Mucosa of descending colon (tissue), 3 donors: ENCODE measurements around the gene HAUS6. TPM values are rescaled to one million over a fixed set of nuclear protein-coding genes. Genes with fewer than 3 reads are reported as not detected.
"Not testable (repeated sequence)": the region's sequence is repeated elsewhere in the genome, so short reads cannot be mapped to it uniquely, and the experiment has no call there.

ENCODE experiments used
- ATAC-seq: fragments of 200-7000 bp; cut with Tn5 transposase; one replicate; pipeline ENCODE4 v1.9.1; 2020; ENCODE audit warnings: mild to moderate bottlenecking, moderate library complexity
- DNase-seq, 3 donors: peaks; one replicate each; pipeline ENCODE4 v3.0.0-alpha.2; 2020
- H3K36me3 ChIP-seq: fragments of 200-600 bp; one replicate; pipeline ENCODE4 v1.8.0; 2021; ENCODE audit warnings: low read depth, mild to moderate bottlenecking
- H3K4me1 ChIP-seq: fragments of 200-600 bp; one replicate; pipeline ENCODE4 v1.8.0; 2021; ENCODE audit warnings: low read depth, mild to moderate bottlenecking
- H3K4me3 ChIP-seq: fragments of 200-600 bp; one replicate; pipeline ENCODE4 v1.8.0; 2021; ENCODE audit warnings: mild to moderate bottlenecking
- H3K9me3 ChIP-seq: fragments of 200-600 bp; one replicate; pipeline ENCODE4 v1.8.0; 2021; ENCODE audit warnings: mild to moderate bottlenecking
- intact Hi-C, 2 donors: fragments of 100-400 bp; cut with DNase I in 1 of 2; cut with micrococcal nuclease in 1 of 2; formaldehyde crosslinking; loops; one replicate each; pipeline versions ENCODE4 v1.11.0 to v1.11.1; 2022; cut with DNase I, micrococcal nuclease
- long read RNA-seq, 2 donors: library from polyadenylated mRNA; unstranded; transcript quantifications; one replicate each; pipeline ENCODE4 v2.0.0, GENCODE V29; 2019 to 2021
- total RNA-seq, 3 donors: library from RNA; stranded (reverse); fragmentation: NEBNext Ultra II Directional in 2 of 3; extraction: Animal tissue kit (Norgen Biotek cat#: 25700) in 2 of 3; gene quantifications; one replicate each; pipeline versions ENCODE4 v1.2.1 to v1.2.4, GENCODE V29; 2021 to 2023
- TF ChIP-seq, protein P1 (sequence below): fragments of 200-600 bp; IDR thresholded peaks from one replicate; pipeline ENCODE4 v1.8.0; 2022; ENCODE audit warnings: antibody characterized with exemption, mild to moderate bottlenecking
- donor health status: DM: no; HTN: no; CAD: no; lungs with moderate emphysema.
- donor health status: DM: no; HTN: no; CAD: no.
- donor health status: DM: no; HTN: yes; CAD: no.

Gene HAUS6, protein sequence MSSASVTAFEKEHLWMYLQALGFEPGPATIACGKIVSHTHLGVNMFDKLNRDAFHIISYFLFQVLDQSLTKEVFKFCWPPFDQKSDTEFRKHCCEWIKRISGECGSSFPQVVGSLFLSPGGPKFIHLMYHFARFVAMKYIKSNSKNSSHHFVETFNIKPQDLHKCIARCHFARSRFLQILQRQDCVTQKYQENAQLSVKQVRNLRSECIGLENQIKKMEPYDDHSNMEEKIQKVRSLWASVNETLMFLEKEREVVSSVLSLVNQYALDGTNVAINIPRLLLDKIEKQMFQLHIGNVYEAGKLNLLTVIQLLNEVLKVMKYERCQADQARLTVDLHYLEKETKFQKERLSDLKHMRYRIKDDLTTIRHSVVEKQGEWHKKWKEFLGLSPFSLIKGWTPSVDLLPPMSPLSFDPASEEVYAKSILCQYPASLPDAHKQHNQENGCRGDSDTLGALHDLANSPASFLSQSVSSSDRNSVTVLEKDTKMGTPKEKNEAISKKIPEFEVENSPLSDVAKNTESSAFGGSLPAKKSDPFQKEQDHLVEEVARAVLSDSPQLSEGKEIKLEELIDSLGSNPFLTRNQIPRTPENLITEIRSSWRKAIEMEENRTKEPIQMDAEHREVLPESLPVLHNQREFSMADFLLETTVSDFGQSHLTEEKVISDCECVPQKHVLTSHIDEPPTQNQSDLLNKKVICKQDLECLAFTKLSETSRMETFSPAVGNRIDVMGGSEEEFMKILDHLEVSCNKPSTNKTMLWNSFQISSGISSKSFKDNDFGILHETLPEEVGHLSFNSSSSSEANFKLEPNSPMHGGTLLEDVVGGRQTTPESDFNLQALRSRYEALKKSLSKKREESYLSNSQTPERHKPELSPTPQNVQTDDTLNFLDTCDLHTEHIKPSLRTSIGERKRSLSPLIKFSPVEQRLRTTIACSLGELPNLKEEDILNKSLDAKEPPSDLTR
- 1 to 10 TPM; 4.8 to 9.6 (median 8.8) TPM for total RNA-seq
- long read RNA-seq, donor 1, full-length matches to known transcripts = 5 of 9 reads
- long read RNA-seq, donor 1, partial matches to known transcripts = 3 of 9 reads
- long read RNA-seq, donor 1, other reads (novel, unspliced or antisense) = 1 of 9 reads
- long read RNA-seq, donor 2, partial matches to known transcripts = 4 of 4 reads
- long read RNA-seq, donor 2, other reads (novel, unspliced or antisense) = 0 of 4 reads

DNA sequence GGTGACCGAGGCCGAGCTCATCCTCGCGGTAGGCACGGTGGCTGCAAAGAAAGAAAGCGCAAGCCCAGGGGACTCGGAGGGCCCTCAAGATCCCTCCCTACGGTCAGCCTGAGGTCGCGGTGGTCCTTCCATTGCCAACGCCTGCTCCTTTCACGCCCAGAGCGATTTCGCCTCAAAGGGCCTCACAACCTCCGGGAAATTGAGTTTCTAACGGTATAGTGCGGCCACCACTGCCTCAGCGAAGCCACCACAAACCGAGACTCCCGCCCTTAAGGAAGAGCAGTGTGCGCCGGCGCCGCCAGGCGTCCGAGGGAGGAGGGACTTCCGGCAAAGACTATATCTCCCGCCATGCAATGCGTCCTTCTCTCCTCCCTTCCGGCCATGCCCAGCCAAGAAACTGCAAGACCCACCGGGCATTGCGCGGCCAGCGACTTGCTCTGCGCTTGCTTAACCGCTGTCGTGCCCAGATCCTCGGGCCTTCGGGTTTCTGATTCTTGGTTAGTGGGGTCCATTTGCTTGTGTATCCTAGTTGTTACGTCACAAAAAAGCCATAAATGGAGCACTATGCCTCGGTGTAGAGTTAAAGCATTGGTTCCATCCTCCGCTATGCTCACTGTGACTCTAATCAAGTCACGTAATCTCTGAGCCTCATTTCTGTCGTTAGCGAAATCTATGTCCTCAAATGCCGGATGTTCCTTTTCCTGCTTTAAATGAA, at the start of gene HAUS6:
Gene HAUS6, minus strand, starts transcription at position 274 of the 715 bp plus-strand sequence. Its CDS starts 253 bp downstream, at position 21.
- TF ChIP-seq, protein P1, sequence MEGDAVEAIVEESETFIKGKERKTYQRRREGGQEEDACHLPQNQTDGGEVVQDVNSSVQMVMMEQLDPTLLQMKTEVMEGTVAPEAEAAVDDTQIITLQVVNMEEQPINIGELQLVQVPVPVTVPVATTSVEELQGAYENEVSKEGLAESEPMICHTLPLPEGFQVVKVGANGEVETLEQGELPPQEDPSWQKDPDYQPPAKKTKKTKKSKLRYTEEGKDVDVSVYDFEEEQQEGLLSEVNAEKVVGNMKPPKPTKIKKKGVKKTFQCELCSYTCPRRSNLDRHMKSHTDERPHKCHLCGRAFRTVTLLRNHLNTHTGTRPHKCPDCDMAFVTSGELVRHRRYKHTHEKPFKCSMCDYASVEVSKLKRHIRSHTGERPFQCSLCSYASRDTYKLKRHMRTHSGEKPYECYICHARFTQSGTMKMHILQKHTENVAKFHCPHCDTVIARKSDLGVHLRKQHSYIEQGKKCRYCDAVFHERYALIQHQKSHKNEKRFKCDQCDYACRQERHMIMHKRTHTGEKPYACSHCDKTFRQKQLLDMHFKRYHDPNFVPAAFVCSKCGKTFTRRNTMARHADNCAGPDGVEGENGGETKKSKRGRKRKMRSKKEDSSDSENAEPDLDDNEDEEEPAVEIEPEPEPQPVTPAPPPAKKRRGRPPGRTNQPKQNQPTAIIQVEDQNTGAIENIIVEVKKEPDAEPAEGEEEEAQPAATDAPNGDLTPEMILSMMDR = peak; percentile 47
- Histone ChIP-seq H3K9me3 (no peaks in the 10 kb centered on the region), H3K4me1 (peaks cover 8% of the 10 kb centered on the region), H3K4me3 (peak within 1 kb of the TSS; percentile 75), H3K36me3 (no peaks in the 10 kb centered on the region)
- ATAC-seq (peak; percentile 100), DNase-seq (peak; percentile 96 to 98 (median 97))
- intact Hi-C loops = loop anchor here in 1 of 2 donors (5.0 kb wide), 1 partner anchor 355 kb away; no protein-coding TSS in a partner anchor

DNA sequence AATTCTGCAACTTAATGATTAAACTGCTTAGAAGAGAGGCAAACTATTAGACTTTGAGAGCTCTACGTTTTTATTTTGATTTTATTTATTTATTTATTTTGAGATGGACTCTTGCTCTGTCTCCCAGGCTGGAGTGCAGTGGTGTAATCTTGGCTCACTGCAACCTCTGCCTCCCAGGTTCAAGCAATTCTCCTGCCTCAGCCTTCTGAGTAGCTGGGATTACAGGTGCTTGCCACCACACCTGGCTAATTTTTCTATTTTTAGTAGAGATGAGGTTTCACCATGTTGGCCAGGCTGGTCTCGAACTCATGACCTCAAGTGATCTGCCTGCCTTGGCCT, 49.4 kb upstream of the HAUS6 start:
- H3K36me3 ChIP-seq, H3K4me1 ChIP-seq, ATAC-seq, H3K9me3 ChIP-seq, H3K4me3 ChIP-seq, intact Hi-C loops, DNase-seq: not testable (repeated sequence)

DNA sequence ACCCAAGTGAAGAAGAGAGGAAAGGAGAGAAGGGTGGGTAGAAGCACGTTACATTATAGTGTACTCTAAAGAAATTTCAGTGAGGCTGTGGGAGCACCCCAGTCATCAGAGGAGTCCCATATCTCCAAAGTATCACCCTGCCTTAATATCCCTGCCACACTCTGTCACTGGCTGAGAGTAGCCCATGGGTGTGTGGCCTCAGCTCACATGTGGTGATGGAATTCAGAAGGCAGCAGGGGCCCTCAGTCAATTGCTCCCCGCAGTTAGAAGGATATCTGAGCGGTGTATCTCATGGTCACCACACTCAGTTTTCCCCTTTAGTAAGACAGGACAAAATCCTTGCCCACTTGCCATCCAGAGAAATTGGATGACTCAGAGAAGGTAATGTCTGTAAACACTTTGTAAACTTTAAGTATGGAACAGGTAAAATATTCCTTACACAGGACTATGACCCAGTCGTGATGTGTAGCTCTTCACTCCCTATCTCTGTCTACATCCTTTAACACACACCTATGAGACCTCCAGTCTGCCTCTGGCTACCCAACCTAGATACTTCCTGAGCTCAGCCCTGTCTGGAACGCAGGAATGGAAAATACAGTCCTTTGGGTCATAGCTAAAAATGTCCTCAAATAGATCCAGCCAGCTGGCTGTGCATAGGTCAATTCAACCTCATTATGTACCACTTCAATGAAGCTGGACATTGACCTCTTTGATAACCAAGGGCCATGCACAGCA, 48.9 kb upstream of the HAUS6 start:
- TF ChIP-seq, protein P1 = no peak
- DNase-seq (no peak), ATAC-seq (peak; percentile 66)
- Histone ChIP-seq H3K36me3 (no peaks in the 10 kb centered on the region), H3K4me3 (no peak overlapping the region), H3K4me1 (no peaks in the 10 kb centered on the region), H3K9me3 (no peaks in the 10 kb centered on the region)
- intact Hi-C loops = no loop called here

DNA sequence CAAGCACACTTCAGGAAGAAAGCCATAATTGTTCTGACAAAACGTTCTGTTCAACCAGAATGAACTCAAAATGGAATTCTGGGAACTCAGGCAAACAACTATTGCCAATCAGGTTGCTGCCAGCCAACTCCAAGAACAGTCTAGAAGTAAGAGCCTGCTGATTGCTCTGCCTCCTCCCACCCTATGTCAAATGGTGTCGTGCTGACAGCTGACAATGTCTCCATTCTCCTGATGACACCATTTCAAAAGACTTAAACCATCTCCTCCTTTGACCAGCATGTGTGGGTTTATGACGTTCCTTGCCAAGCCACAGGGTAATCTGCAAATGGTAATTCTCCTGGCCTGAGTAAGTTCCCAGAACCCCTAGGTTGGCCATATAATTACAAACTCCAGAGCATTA, 46.5 kb upstream of the HAUS6 start:
- TF ChIP-seq, protein P1 = no peak
- H3K4me1 ChIP-seq = no peaks in the 10 kb centered on the region
- H3K9me3 ChIP-seq = no peaks in the 10 kb centered on the region
- H3K36me3 ChIP-seq = no peaks in the 10 kb centered on the region
- DNase-seq = no peak
- no peak overlapping the region for H3K4me3 ChIP-seq
- ATAC-seq = no peak
- intact Hi-C loops = no loop called here

DNA sequence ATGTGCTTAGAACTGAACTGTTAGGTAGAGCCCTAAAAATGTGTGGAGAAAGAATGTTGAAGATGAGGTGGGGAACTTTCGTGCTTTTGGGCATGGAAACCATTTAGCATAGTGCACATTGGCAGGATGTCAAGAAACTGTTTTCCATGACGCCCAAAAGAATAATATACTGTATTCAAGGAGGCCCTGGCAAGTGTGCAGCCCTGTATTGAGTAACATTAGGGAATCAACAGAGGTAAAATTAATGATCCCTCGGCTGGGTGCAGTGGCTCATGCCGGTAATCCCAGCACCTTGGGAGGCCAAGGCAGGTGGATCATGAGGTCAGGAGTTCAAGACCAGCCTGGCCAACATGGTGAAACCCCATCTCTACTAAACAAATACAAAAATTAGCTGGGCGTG, 45.5 kb upstream of the HAUS6 start:
- DNase-seq = no peak
- Histone ChIP-seq H3K4me1 (no peaks in the 10 kb centered on the region), H3K4me3 (no peak overlapping the region), H3K9me3 (no peaks in the 10 kb centered on the region), H3K36me3 (no peaks in the 10 kb centered on the region)
- TF ChIP-seq, protein P1 = no peak
- ATAC-seq = no peak
- intact Hi-C loops = no loop called here
